HepG2 (cell line): ENCODE data around the gene TEX22. TPM values are rescaled to one million over a fixed set of nuclear protein-coding genes. Genes with fewer than 3 reads are reported as not detected.
A peak's percentile ranks its signal among the peaks of the same experiment; 100 is the strongest.

ENCODE experiments used
- BATF2 ChIP-seq: sonication (generic); formaldehyde crosslinking; IDR thresholded peaks from 2 replicates; pipeline ENCODE4 v1.8.0; 2022; ENCODE audit warnings: mild to moderate bottlenecking, missing genetic modification reagents, moderate library complexity
- CREM ChIP-seq, 2 experiments: sonication (generic) in 1 of 2; formaldehyde crosslinking in 1 of 2; IDR thresholded peaks; 2 replicates each; pipeline versions ENCODE4 v1.4.0 to v1.6.1; 2016 to 2020; ENCODE audit warnings: antibody characterized with exemption in 1 of 2, mild to moderate bottlenecking in 1 of 2, missing genetic modification reagents in 1 of 2
- E2F1 ChIP-seq: sonication (generic); formaldehyde crosslinking; IDR thresholded peaks from 2 replicates; pipeline ENCODE4 v1.5.0; 2020; ENCODE audit warnings: missing genetic modification reagents
- ETS1 ChIP-seq: sonication (generic); formaldehyde crosslinking; IDR thresholded peaks from 2 replicates; pipeline ENCODE4 v1.4.0; 2020; ENCODE audit warnings: missing genetic modification reagents
- FOXO4 ChIP-seq: sonication (generic); formaldehyde crosslinking; conservative IDR thresholded peaks from 2 replicates; pipeline ENCODE4 v1.8.1; 2023; ENCODE audit warnings: missing genetic modification reagents
- HDAC2 ChIP-seq: sonication (generic); formaldehyde crosslinking; IDR thresholded peaks from 2 replicates; pipeline ENCODE4 v1.4.0; 2020; ENCODE audit warnings: missing genetic modification reagents
- HMGA1 ChIP-seq: sonication (generic); formaldehyde crosslinking; conservative IDR thresholded peaks from 2 replicates; pipeline ENCODE4 v1.4.0; 2020; ENCODE audit warnings: missing genetic modification reagents
- KDM2A ChIP-seq: sonication (generic); formaldehyde crosslinking; IDR thresholded peaks from 2 replicates; pipeline ENCODE4 v1.4.0; 2020; ENCODE audit warnings: low read depth, missing genetic modification reagents, borderline replicate concordance
- KMT2B ChIP-seq: IDR thresholded peaks from 2 replicates; pipeline ENCODE4 v1.6.1; 2016; ENCODE audit warnings: missing genetic modification reagents, missing compliant biosample characterization
- MAX ChIP-seq: IDR thresholded peaks from 2 replicates; pipeline ENCODE4 v1.6.1; 2012; ENCODE audit warnings: inconsistent platforms
- MYPOP ChIP-seq: sonication (generic); formaldehyde crosslinking; IDR thresholded peaks from 2 replicates; pipeline ENCODE4 v1.8.1; 2023; ENCODE audit warnings: mild to moderate bottlenecking, moderate library complexity, missing genetic modification reagents
- SRY ChIP-seq: sonication (generic); formaldehyde crosslinking; IDR thresholded peaks from 2 replicates; pipeline ENCODE4 v1.8.0; 2022; ENCODE audit warnings: mild to moderate bottlenecking, missing genetic modification reagents
- ZNF350 ChIP-seq: sonication (generic); formaldehyde crosslinking; IDR thresholded peaks from 2 replicates; pipeline ENCODE4 v1.4.0; 2020; ENCODE audit warnings: mild to moderate bottlenecking, low read depth, missing genetic modification reagents, borderline replicate concordance
- ZNF362 ChIP-seq: sonication (generic); formaldehyde crosslinking; IDR thresholded peaks from 2 replicates; pipeline ENCODE4 v1.4.0; 2020; ENCODE audit warnings: missing genetic modification reagents, mild to moderate bottlenecking, borderline replicate concordance
- ZNF503 ChIP-seq: sonication (generic); formaldehyde crosslinking; IDR thresholded peaks from 2 replicates; pipeline ENCODE4 v1.4.0; 2020; ENCODE audit warnings: missing genetic modification reagents
- ZSCAN25 ChIP-seq: sonication (generic); formaldehyde crosslinking; IDR thresholded peaks from 2 replicates; pipeline ENCODE4 v1.8.0; 2022; ENCODE audit warnings: mild to moderate bottlenecking, missing genetic modification reagents
- polyA plus RNA-seq, 8 experiments: library from polyadenylated mRNA; depleted of rRNA in 3 of 8; stranded (reverse) in 7 of 8; unstranded in 1 of 8; fragments of >200 nt; fragmentation: Illumina TruSeq in 4 of 8; extraction: Trizol in 4 of 8; gene quantifications; 2 replicates each; pipeline versions ENCODE4 v1.2.1 to v1.2.3, GENCODE V29; 2011 to 2016; ENCODE audit warnings: low read depth in 4 of 8, missing spikeins in 1 of 8, mixed read lengths in 1 of 8; ENCODE audit not compliant: insufficient read depth in 1 of 8
- total RNA-seq, 5 experiments: library from RNA; depleted of rRNA; stranded (reverse); fragments of >200 nt; fragmentation: Illumina TruSeq; extraction: Trizol; gene quantifications; 2 replicates each; pipeline ENCODE4 v1.2.3, GENCODE V29; 2016; ENCODE audit warnings: low read depth in 1 of 5

The TEX22 gene
- total and polyA plus RNA-seq, 2 of the 13 experiments (the other 11 are each of a cell fraction or from before 2014, with no cell fraction given): 0.07 to 0.27 TPM

GRCh38 chr14:105398726-105399465 lies 558 bp downstream of the TEX22 start (continued):
- no peak for TF ChIP-seq CREM (IDR thresholded peaks at IDR 0.05)
- TF ChIP-seq CREM (CRISPR knock-in tag; IDR thresholded peaks at IDR 0.05): no peak
- TF ChIP-seq KDM2A (CRISPR knock-in tag): peak; percentile 26; the same call in 1 of the 2 replicates
- TF ChIP-seq MAX: peak; percentile 83
- 0 out of 2 replicates have a peak, but pooled peaks have one; percentile 23 for TF ChIP-seq ZNF503 (CRISPR knock-in tag)
- peak; percentile 53; the same call in 1 of the 2 replicates for TF ChIP-seq KMT2B
- no peak for TF ChIP-seq HMGA1 (CRISPR knock-in tag)
- peak; percentile 94 for TF ChIP-seq BATF2 (CRISPR knock-in tag)
- TF ChIP-seq ZNF362: 0 out of 2 replicates have a peak, but pooled peaks have one; percentile 51
- 0 out of 2 replicates have a peak, but pooled peaks have one; percentile 86 for TF ChIP-seq FOXO4
- no peak for TF ChIP-seq HDAC2 (CRISPR knock-in tag)
- TF ChIP-seq MYPOP (CRISPR knock-in tag): 0 out of 2 replicates have a peak, but pooled peaks have one; percentile 61
- 0 out of 2 replicates have a peak, but pooled peaks have one; percentile 38 for TF ChIP-seq ETS1 (CRISPR knock-in tag)
- peak; percentile 84; the same call in 1 of the 2 replicates for TF ChIP-seq SRY (CRISPR knock-in tag)
- peak; percentile 61; the same call in 1 of the 2 replicates for TF ChIP-seq ZSCAN25 (CRISPR knock-in tag)
- peak; percentile 67; the same call in 1 of the 2 replicates for TF ChIP-seq ZNF350
- TF ChIP-seq E2F1: peak; percentile 54
